Loucy (cell line): ENCODE data around the gene EPHB1.

Experiments used
- H2AFZ ChIP-seq: fragments of 200-600 bp; sonication (generic); 2 replicates; pipeline ENCODE4 v1.6.0; 2016; ENCODE audit warnings: antibody characterized with exemption, mild to moderate bottlenecking, low read length, moderate library complexity
- H3F3A ChIP-seq: fragments of 200-600 bp; 2 replicates; pipeline ENCODE4 v1.6.0; 2016; ENCODE audit warnings: antibody characterized with exemption, low read depth, mild to moderate bottlenecking
- H3K27me3 ChIP-seq: fragments of 200-600 bp; sonication (generic); 2 replicates; pipeline ENCODE4 v1.6.1; 2014; ENCODE audit warnings: low read length, mild to moderate bottlenecking; ENCODE audit not compliant: insufficient read depth, poor library complexity, severe bottlenecking
- H3K36me3 ChIP-seq: fragments of 200-600 bp; sonication (generic); 2 replicates; pipeline ENCODE4 v1.6.1; 2016; ENCODE audit warnings: low read length; ENCODE audit not compliant: insufficient read depth
- H3K4me1 ChIP-seq: fragments of 200-600 bp; sonication (generic); 2 replicates; pipeline ENCODE4 v1.5.1; 2014; ENCODE audit warnings: low read length, mild to moderate bottlenecking; ENCODE audit not compliant: insufficient read depth, poor library complexity, severe bottlenecking
- H3K4me2 ChIP-seq: fragments of 200-600 bp; sonication (generic); 2 replicates; pipeline ENCODE4 v1.6.0; 2014; ENCODE audit warnings: antibody characterized with exemption, low read length, low read depth, mild to moderate bottlenecking; ENCODE audit not compliant: poor library complexity, severe bottlenecking
- H3K4me3 ChIP-seq: fragments of 200-600 bp; sonication (generic); 2 replicates; pipeline ENCODE4 v1.5.1; 2014; ENCODE audit warnings: low read length, mild to moderate bottlenecking, mixed read lengths; ENCODE audit not compliant: poor library complexity, severe bottlenecking
- H3K79me2 ChIP-seq: fragments of 200-600 bp; sonication (generic); 2 replicates; pipeline ENCODE4 v1.6.1; 2014; ENCODE audit warnings: low read length; ENCODE audit not compliant: insufficient read depth
- H3K9ac ChIP-seq: fragments of 200-600 bp; sonication (generic); 2 replicates; pipeline ENCODE4 v1.6.0; 2014; ENCODE audit warnings: mild to moderate bottlenecking, low read depth, low read length, moderate library complexity; ENCODE audit not compliant: poor library complexity, severe bottlenecking
- H3K9me2 ChIP-seq: fragments of 200-600 bp; sonication (generic); replicated peaks from 2 replicates; pipeline ENCODE4 v1.6.1; 2016; ENCODE audit warnings: low read depth, low read length, mixed read lengths
- H3K9me3 ChIP-seq: fragments of 200-600 bp; sonication (generic); 2 replicates; pipeline ENCODE4 v1.6.1; 2014; ENCODE audit warnings: mild to moderate bottlenecking, antibody characterized with exemption, low read length, low read depth; ENCODE audit not compliant: insufficient read depth
- H4K20me1 ChIP-seq: fragments of 200-600 bp; sonication (generic); 2 replicates; pipeline ENCODE4 v1.6.0; 2014; ENCODE audit warnings: antibody characterized with exemption, low read length, mild to moderate bottlenecking; ENCODE audit not compliant: insufficient read depth, poor library complexity, severe bottlenecking
- CTCF ChIP-seq: fragments of 200-600 bp; sonication (generic); conservative IDR thresholded peaks from 2 replicates; pipeline ENCODE4 v1.5.1; 2014; ENCODE audit warnings: mild to moderate bottlenecking, antibody characterized with exemption, low read length
- EZH2phosphoT487 ChIP-seq: fragments of 200-600 bp; IDR thresholded peaks from 2 replicates; pipeline ENCODE4 v1.6.1; 2018; ENCODE audit warnings: antibody characterized with exemption, mild to moderate bottlenecking, moderate library complexity, borderline replicate concordance

Gene EPHB1

GRCh38 chr3:134933997-134934396 is 138.9 kb downstream of the EPHB1 start:
- TF ChIP-seq EZH2phosphoT487 (no peak), CTCF (no peak)
- Histone ChIP-seq H3K9me3 (no peaks in the 10 kb centered on the region), H3F3A (no peaks in the 10 kb centered on the region), H3K9ac (no peak overlapping the region), H3K4me1 (peaks cover 22% of the 10 kb centered on the region), H3K79me2 (no peaks in the 10 kb centered on the region), H3K9me2 (no peaks in the 10 kb centered on the region), H2AFZ (no peak overlapping the region), H3K4me2 (no peak overlapping the region), H4K20me1 (no peaks in the 10 kb centered on the region), H3K27me3 (no peaks in the 10 kb centered on the region), H3K4me3 (no peak overlapping the region), H3K36me3 (no peaks in the 10 kb centered on the region)

GRCh38 chr3:134934933-134935332 is 139.9 kb downstream of the EPHB1 start:
- H3K27me3 ChIP-seq = no peaks in the 10 kb centered on the region
- no peak overlapping the region for H3K9ac ChIP-seq
- H3K4me1 ChIP-seq = peaks cover 12% of the 10 kb centered on the region
- no peak overlapping the region for H3K4me2 ChIP-seq
- no peak overlapping the region for H2AFZ ChIP-seq
- TF ChIP-seq CTCF (no peak), EZH2phosphoT487 (no peak)
- H3K4me3 ChIP-seq = no peak overlapping the region
- no peaks in the 10 kb centered on the region for H3F3A ChIP-seq
- H3K9me2 ChIP-seq = no peaks in the 10 kb centered on the region
- H4K20me1 ChIP-seq = no peaks in the 10 kb centered on the region
- no peaks in the 10 kb centered on the region for H3K79me2 ChIP-seq
- no peaks in the 10 kb centered on the region for H3K9me3 ChIP-seq
- no peaks in the 10 kb centered on the region for H3K36me3 ChIP-seq

GRCh38 chr3:134937256-134938028 is 142.4 kb downstream of the EPHB1 start:
- no peak overlapping the region for H3K9ac ChIP-seq
- no peaks in the 10 kb centered on the region for H3K9me3 ChIP-seq
- no peaks in the 10 kb centered on the region for H3F3A ChIP-seq
- H2AFZ ChIP-seq = no peak overlapping the region
- H4K20me1 ChIP-seq = no peaks in the 10 kb centered on the region
- no peaks in the 10 kb centered on the region for H3K79me2 ChIP-seq
- no peak overlapping the region for H3K4me3 ChIP-seq
- no peaks in the 10 kb centered on the region for H3K9me2 ChIP-seq
- H3K4me1 ChIP-seq = no peaks in the 10 kb centered on the region
- H3K36me3 ChIP-seq = no peaks in the 10 kb centered on the region
- TF ChIP-seq CTCF (no peak), EZH2phosphoT487 (no peak)
- no peaks in the 10 kb centered on the region for H3K27me3 ChIP-seq
- no peak overlapping the region for H3K4me2 ChIP-seq
